ENCODE measurements around the gene BICRA.
"Not testable (repeated sequence)": the region's sequence is repeated elsewhere in the genome, so short reads cannot be mapped to it uniquely, and the experiment has no call there.

The BICRA gene

GRCh38 chr19:47719047-47719859 is 110.3 kb downstream of the BICRA start:
- peak; percentile 83 for DNase-seq

- no peak for DNase-seq
Measured at GRCh38 chr19:47720669-47721422, 111.9 kb downstream of the BICRA start.

GRCh38 chr19:47723581-47723940 is 114.6 kb downstream of the BICRA start:
- DNase-seq: peak; percentile 66

GRCh38 chr19:47725759-47726401 is 116.9 kb downstream of the BICRA start:
- DNase-seq: no peak

GRCh38 chr19:47726467-47726866 is 117.5 kb downstream of the BICRA start:
- DNase-seq: no peak

- DNase-seq: not testable (repeated sequence)
Measured at GRCh38 chr19:47728295-47728694, 119.4 kb downstream of the BICRA start.

GRCh38 chr19:47729468-47729798 is 120.5 kb downstream of the BICRA start:
- DNase-seq: no peak

- peak; percentile 53 for DNase-seq
Measured at GRCh38 chr19:47729799-47730520, 121.0 kb downstream of the BICRA start.

GRCh38 chr19:47730521-47730889 is 121.6 kb downstream of the BICRA start:
- DNase-seq: no peak

- no peak for DNase-seq
Measured at GRCh38 chr19:47730910-47731309, 122.0 kb downstream of the BICRA start.

- no peak for DNase-seq
Measured at GRCh38 chr19:47735131-47735530, 126.2 kb downstream of the BICRA start.

- DNase-seq: no peak
Measured at GRCh38 chr19:47740866-47741519, 132.1 kb downstream of the BICRA start.

GRCh38 chr19:47741544-47742140 is 132.7 kb downstream of the BICRA start:
- DNase-seq: no peak

GRCh38 chr19:47742634-47743033 is 133.7 kb downstream of the BICRA start:
- DNase-seq: no peak

GRCh38 chr19:47745010-47745901 is 136.3 kb downstream of the BICRA start, which contains the start of gene NOP53:
NOP53 (plus strand) TSS chr19:47745546; CDS start chr19:47745560, 14 bp downstream.
- peak; percentile 98 for DNase-seq

- DNase-seq: not testable (repeated sequence)
Measured at GRCh38 chr19:47746129-47746528, 137.2 kb downstream of the BICRA start.

GRCh38 chr19:47749326-47749725 is 140.4 kb downstream of the BICRA start:
- DNase-seq: no peak

- DNase-seq: no peak
Measured at GRCh38 chr19:47750752-47751151, 141.8 kb downstream of the BICRA start.

- DNase-seq: no peak
Measured at GRCh38 chr19:47752440-47753211, 143.7 kb downstream of the BICRA start.
